ENCODE results near the gene OR2G3. TPM values are rescaled to one million over a fixed set of nuclear protein-coding genes. Genes with fewer than 3 reads are reported as not detected.

The OR2G3 gene
- total RNA-seq, 1 experiment from 2014 or later: not detected

GRCh38 chr1:247647864-247648263 lies 42.5 kb downstream of the OR2G3 start:
- CTCF ChIA-PET: no interaction called here
- peaks cover 12% of the 10 kb centered on the region for H3K4me1 ChIP-seq (ENCODE audit: insufficient read depth, low read length)
- no peaks in the 10 kb centered on the region for H3K79me2 ChIP-seq (ENCODE audit: low read length)
- H3K9ac ChIP-seq (ENCODE audit: low read length): no peak overlapping the region
- no peaks in the 10 kb centered on the region for H3K27me3 ChIP-seq (ENCODE audit: low read length)
- peak; percentile 73 for DNase-seq
- intact Hi-C loops (cut with micrococcal nuclease): no loop called here
- TF ChIP-seq EZH2phosphoT487 (IDR thresholded peaks at IDR 0.05; ENCODE audit: borderline replicate concordance, low read length) (no peak), EZH2 (IDR thresholded peaks at IDR 0.05; ENCODE audit: low read length, unreplicated experiment) (no peak)
- TF ChIP-seq, protein P1, sequence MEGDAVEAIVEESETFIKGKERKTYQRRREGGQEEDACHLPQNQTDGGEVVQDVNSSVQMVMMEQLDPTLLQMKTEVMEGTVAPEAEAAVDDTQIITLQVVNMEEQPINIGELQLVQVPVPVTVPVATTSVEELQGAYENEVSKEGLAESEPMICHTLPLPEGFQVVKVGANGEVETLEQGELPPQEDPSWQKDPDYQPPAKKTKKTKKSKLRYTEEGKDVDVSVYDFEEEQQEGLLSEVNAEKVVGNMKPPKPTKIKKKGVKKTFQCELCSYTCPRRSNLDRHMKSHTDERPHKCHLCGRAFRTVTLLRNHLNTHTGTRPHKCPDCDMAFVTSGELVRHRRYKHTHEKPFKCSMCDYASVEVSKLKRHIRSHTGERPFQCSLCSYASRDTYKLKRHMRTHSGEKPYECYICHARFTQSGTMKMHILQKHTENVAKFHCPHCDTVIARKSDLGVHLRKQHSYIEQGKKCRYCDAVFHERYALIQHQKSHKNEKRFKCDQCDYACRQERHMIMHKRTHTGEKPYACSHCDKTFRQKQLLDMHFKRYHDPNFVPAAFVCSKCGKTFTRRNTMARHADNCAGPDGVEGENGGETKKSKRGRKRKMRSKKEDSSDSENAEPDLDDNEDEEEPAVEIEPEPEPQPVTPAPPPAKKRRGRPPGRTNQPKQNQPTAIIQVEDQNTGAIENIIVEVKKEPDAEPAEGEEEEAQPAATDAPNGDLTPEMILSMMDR (conservative IDR thresholded peaks at IDR 0.05; ENCODE audit: low read depth, low read length): no peak
- no TSS peak for BruUV-seq (replicated peaks)
- no peak overlapping the region for H3K27ac ChIP-seq (ENCODE audit: low read length)
- no peaks in the 10 kb centered on the region for H4K20me1 ChIP-seq (ENCODE audit: low read length)
- no peaks in the 10 kb centered on the region for H3F3A ChIP-seq (ENCODE audit: low read length, unreplicated experiment)
- ATAC-seq: peak; percentile 79
- no peak overlapping the region for H3K4me3 ChIP-seq (ENCODE audit: low read length)
- H3K4me2 ChIP-seq (ENCODE audit: low read length): no peak overlapping the region
- POLR2A ChIA-PET (ENCODE audit: unreplicated experiment): interaction anchor here (0.5 kb wide), 1 partner anchor 917 kb away, joined by 3 read pairs; no protein-coding TSS in a partner anchor
- no peaks in the 10 kb centered on the region for H3K36me3 ChIP-seq (ENCODE audit: low read depth, low read length)
- no peaks in the 10 kb centered on the region for H3K9me2 ChIP-seq (replicated peaks; ENCODE audit: low read length)
- no peaks in the 10 kb centered on the region for H3K9me3 ChIP-seq (ENCODE audit: low read length)
- no peak overlapping the region for H2AFZ ChIP-seq (ENCODE audit: low read length)

- no peaks in the 10 kb centered on the region for H3F3A ChIP-seq (ENCODE audit: low read length, unreplicated experiment)
- H3K4me2 ChIP-seq (ENCODE audit: low read length): 0 out of 2 replicates have a peak overlapping the region, but pooled peaks have one; percentile 13
- no peaks in the 10 kb centered on the region for H3K36me3 ChIP-seq (ENCODE audit: low read depth, low read length)
- TF ChIP-seq, protein P1 (conservative IDR thresholded peaks at IDR 0.05; ENCODE audit: low read depth, low read length): no peak
- no peak for TF ChIP-seq EZH2 (IDR thresholded peaks at IDR 0.05; ENCODE audit: low read length, unreplicated experiment)
- TF ChIP-seq EZH2phosphoT487 (IDR thresholded peaks at IDR 0.05; ENCODE audit: borderline replicate concordance, low read length): no peak
- H3K27ac ChIP-seq (ENCODE audit: low read length): no peak overlapping the region
- intact Hi-C loops (cut with micrococcal nuclease): no loop called here
- H3K9ac ChIP-seq (ENCODE audit: low read length): no peak overlapping the region
- ATAC-seq (peak; percentile 98), DNase-seq (peak; percentile 69)
- no peaks in the 10 kb centered on the region for H3K79me2 ChIP-seq (ENCODE audit: low read length)
- H4K20me1 ChIP-seq (ENCODE audit: low read length): no peaks in the 10 kb centered on the region
- H3K4me1 ChIP-seq (ENCODE audit: insufficient read depth, low read length): peaks cover 15% of the 10 kb centered on the region
- ChIA-PET POLR2A (ENCODE audit: unreplicated experiment) (no interaction called here), CTCF (no interaction called here)
- BruUV-seq (replicated peaks): no TSS peak
- no peaks in the 10 kb centered on the region for H3K9me3 ChIP-seq (ENCODE audit: low read length)
- H2AFZ ChIP-seq (ENCODE audit: low read length): no peak overlapping the region
- H3K4me3 ChIP-seq (ENCODE audit: low read length): no peak overlapping the region
- H3K9me2 ChIP-seq (replicated peaks; ENCODE audit: low read length): no peaks in the 10 kb centered on the region
- H3K27me3 ChIP-seq (ENCODE audit: low read length): no peaks in the 10 kb centered on the region
Observed at GRCh38 chr1:247653040-247653439, 47.7 kb downstream of the OR2G3 start.

Other genes starting within 250 kb of the OR2G3 start
- 0.35 and 0.40 TPM in 2 replicates for gene NLRP3, start 189.4 kb upstream of the OR2G3 start, total RNA-seq (2014; rRNA removed)
- gene OR2B11, start 147.5 kb upstream of the OR2G3 start, total RNA-seq (2014; rRNA removed): not detected in 2 replicates
- not detected in 2 replicates for gene OR2C3, start 69.1 kb upstream of the OR2G3 start, total RNA-seq (2014; rRNA removed)
- not detected in 2 replicates for gene GCSAML, start 56.5 kb upstream of the OR2G3 start, total RNA-seq (2014; rRNA removed)
- not detected in 2 replicates for gene OR2G2, start 17.2 kb upstream of the OR2G3 start, total RNA-seq (2014; rRNA removed)
- gene OR13G1, start 74.2 kb downstream of the OR2G3 start, total RNA-seq (2014; rRNA removed): not detected in 2 replicates
- gene OR6F1, start 111.1 kb downstream of the OR2G3 start, total RNA-seq (2014; rRNA removed): not detected in 2 replicates
- not detected in 2 replicates for gene OR14K1, start 133.0 kb downstream of the OR2G3 start, total RNA-seq (2014; rRNA removed)
- gene OR14A2, start 142.6 kb downstream of the OR2G3 start, total RNA-seq (2014; rRNA removed): not detected in 2 replicates
- not detected in 2 replicates for gene OR1C1, start 155.0 kb downstream of the OR2G3 start, total RNA-seq (2014; rRNA removed)
- not detected in 2 replicates for gene OR14A16, start 218.5 kb downstream of the OR2G3 start, total RNA-seq (2014; rRNA removed)
- gene OR11L1, start 236.3 kb downstream of the OR2G3 start, total RNA-seq (2014; rRNA removed): not detected in 2 replicates